Endothelial cell (in vitro differentiated cells): ENCODE results near the gene CLEC17A. TPM values are rescaled to one million over a fixed set of nuclear protein-coding genes. Genes with fewer than 3 reads are reported as not detected.

Experiments
- DNase-seq: peaks from one replicate; pipeline ENCODE4 v3.0.0; 2021; ENCODE audit warnings: low spot score
- H3K27ac Mint-ChIP-seq: one replicate; pipeline ENCODE4 v1.8.0; 2021; ENCODE audit warnings: mixed read lengths, inconsistent platforms; ENCODE audit not compliant: unreplicated experiment
- H3K27me3 Mint-ChIP-seq: one replicate; pipeline ENCODE4 v1.8.0; 2021; ENCODE audit warnings: mild to moderate bottlenecking, moderate library complexity, mixed read lengths, inconsistent platforms; ENCODE audit not compliant: unreplicated experiment
- H3K36me3 Mint-ChIP-seq: one replicate; pipeline ENCODE4 v1.8.0; 2021; ENCODE audit warnings: mild to moderate bottlenecking, low read depth, mixed read lengths, inconsistent platforms; ENCODE audit not compliant: unreplicated experiment
- H3K4me1 Mint-ChIP-seq: one replicate; pipeline ENCODE4 v1.8.0; 2021; ENCODE audit warnings: mild to moderate bottlenecking, mixed read lengths, inconsistent platforms; ENCODE audit not compliant: unreplicated experiment
- H3K4me3 Mint-ChIP-seq: one replicate; pipeline ENCODE4 v1.8.0; 2021; ENCODE audit warnings: mild to moderate bottlenecking, mixed read lengths, inconsistent platforms; ENCODE audit not compliant: unreplicated experiment
- H3K9me3 Mint-ChIP-seq: one replicate; pipeline ENCODE4 v1.8.0; 2021; ENCODE audit warnings: mixed read lengths, inconsistent platforms; ENCODE audit not compliant: unreplicated experiment
- total RNA-seq: library from RNA; stranded (reverse); fragmentation: NEBNext Ultra II Directional; extraction: Animal tissue kit (Norgen Biotek cat#: 25700); gene quantifications from one replicate; pipeline ENCODE4 v1.2.1, GENCODE V29; 2021; ENCODE audit not compliant: unreplicated experiment
- TF ChIP-seq, protein P1 (sequence below): fragments of 200-600 bp; sonication (generic); IDR thresholded peaks from one replicate; pipeline ENCODE4 v1.5.0; 2021; ENCODE audit warnings: antibody characterized with exemption; ENCODE audit not compliant: unreplicated experiment

Gene CLEC17A
- total RNA-seq, 1 donor from 2014 or later: not detected

DNA sequence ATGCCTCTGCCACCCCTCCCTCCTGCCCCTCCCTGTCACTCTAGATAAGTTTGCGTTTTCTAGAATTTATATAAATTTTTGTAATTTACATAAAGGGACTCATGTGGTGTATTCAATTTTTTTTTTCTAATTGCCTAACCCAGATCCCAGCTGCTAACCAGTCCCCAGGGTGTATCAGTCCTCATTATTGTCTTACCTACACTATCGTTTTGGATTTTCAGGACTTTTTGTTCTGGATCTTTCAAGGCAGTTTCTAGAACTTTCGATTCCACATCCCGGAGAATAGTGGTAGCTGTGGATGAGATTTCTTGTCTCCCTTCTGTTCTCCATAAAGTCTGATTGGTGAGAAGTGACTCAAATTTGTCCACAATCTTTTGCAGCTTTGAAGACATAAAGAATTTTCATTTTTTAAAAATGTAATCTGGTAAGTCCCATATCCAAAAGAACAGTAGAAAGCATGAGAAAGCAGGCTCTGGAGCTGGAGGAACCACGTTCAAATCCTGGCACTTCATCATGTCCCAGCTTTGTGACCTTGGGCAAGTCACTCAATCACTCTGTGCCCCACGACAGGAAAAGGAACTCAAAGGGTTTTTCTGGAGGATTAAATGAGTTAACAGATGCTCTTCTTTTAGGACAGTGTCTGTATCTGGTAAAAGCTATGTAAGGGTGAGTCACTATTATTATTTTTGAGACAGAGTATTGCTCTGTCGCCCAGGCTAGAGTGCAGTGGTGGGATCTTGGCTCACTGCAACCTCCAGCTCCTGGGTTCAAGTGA, 72.1 kb downstream of the CLEC17A start:
- no peak for DNase-seq
- peaks cover 12% of the 10 kb centered on the region for H3K36me3 Mint-ChIP-seq
- TF ChIP-seq, protein P1, sequence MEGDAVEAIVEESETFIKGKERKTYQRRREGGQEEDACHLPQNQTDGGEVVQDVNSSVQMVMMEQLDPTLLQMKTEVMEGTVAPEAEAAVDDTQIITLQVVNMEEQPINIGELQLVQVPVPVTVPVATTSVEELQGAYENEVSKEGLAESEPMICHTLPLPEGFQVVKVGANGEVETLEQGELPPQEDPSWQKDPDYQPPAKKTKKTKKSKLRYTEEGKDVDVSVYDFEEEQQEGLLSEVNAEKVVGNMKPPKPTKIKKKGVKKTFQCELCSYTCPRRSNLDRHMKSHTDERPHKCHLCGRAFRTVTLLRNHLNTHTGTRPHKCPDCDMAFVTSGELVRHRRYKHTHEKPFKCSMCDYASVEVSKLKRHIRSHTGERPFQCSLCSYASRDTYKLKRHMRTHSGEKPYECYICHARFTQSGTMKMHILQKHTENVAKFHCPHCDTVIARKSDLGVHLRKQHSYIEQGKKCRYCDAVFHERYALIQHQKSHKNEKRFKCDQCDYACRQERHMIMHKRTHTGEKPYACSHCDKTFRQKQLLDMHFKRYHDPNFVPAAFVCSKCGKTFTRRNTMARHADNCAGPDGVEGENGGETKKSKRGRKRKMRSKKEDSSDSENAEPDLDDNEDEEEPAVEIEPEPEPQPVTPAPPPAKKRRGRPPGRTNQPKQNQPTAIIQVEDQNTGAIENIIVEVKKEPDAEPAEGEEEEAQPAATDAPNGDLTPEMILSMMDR: no peak
- H3K27me3 Mint-ChIP-seq: peaks cover 3% of the 10 kb centered on the region
- peaks cover 20% of the 10 kb centered on the region for H3K9me3 Mint-ChIP-seq
- no peak overlapping the region for H3K27ac Mint-ChIP-seq
- H3K4me3 Mint-ChIP-seq: no peak overlapping the region
- no peaks in the 10 kb centered on the region for H3K4me1 Mint-ChIP-seq

DNA sequence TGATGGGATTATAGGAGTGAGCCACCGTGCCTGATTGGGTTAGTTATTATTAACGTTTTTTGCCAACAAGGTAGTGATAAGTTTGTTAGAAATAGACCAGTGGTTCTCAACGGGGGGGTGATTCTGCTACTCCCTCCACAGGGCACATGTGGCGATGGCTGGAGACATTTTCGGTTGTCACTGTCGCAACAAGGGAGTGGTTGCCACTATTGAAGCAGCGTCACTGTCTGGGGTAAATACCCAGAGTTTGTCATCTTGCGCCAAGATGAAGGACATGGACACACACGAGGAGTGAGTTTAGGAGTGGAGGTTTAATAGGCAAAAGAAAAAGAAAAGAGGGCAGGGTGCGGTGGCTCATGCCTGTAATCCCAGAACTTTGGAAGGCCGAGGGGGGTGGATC, 72.8 kb downstream of the CLEC17A start:
- no peak for DNase-seq
- Mint-ChIP-seq H3K27me3 (peaks cover under 1% of the 10 kb centered on the region), H3K36me3 (peaks cover 7% of the 10 kb centered on the region), H3K27ac (no peak overlapping the region), H3K9me3 (peaks cover 16% of the 10 kb centered on the region), H3K4me1 (no peaks in the 10 kb centered on the region), H3K4me3 (peak overlapping the region; percentile 47)
- TF ChIP-seq, protein P1: no peak

DNA sequence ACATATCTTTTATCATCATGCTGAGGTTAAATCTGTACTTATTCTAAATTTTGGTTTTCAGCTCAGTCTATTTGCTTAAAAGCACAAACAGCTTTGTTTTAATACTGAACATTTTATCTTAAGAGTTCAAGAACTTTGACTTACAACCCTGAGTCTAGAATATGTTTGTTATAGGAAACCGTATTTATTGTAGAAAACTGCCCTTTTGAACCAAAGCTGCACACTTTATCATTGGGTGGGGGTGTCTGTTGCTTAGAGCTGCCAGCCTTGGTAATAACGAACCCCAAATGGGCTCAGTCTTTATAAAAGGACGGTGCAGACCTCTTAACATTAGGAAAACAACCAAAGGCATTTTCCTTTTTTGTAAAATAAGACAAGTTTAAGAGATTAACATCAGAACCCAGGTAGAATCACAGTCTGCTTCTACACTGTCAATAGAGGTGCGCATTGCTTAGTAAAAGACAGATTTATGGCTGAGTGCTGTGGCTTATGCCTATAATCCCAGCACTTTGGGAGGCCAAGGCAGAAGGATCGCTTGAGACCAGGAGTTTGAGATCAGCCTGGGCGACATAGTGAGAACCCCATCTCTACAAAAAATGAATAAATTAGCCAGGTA, 77.1 kb downstream of the CLEC17A start:
- TF ChIP-seq, protein P1: no peak
- H3K36me3 Mint-ChIP-seq: peaks cover 3% of the 10 kb centered on the region
- H3K4me1 Mint-ChIP-seq: no peaks in the 10 kb centered on the region
- peaks cover 7% of the 10 kb centered on the region for H3K9me3 Mint-ChIP-seq
- H3K27ac Mint-ChIP-seq: no peak overlapping the region
- DNase-seq: no peak
- H3K27me3 Mint-ChIP-seq: no peaks in the 10 kb centered on the region
- H3K4me3 Mint-ChIP-seq: no peak overlapping the region

DNA sequence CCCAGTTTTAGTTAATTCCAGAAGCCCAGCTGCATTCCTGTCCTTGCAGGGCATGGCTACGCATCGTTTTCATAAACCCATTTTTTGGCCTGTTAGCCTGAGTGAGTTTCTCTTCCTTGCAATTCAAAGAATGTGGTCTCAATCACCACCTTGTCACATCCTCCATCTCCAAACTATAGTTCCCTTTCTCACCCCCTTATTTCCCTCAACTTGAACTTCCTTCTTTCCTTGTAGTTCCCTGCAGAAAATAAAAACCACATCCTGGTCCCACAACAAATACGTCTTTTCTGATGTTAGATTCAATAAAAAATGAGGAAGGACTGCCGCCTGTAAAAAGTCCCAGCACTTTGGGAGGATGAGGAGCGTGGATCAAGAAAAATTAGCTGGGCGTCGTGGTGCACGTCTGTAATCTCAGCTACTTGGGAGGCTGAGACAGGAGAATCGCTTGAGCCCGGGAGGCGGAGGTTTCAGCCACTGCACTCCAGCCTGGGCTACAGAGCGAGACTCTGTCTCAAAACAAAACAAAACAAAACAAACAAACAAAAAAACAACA, 78.6 kb downstream of the CLEC17A start:
- no peak for DNase-seq
- H3K4me3 Mint-ChIP-seq: no peak overlapping the region
- H3K27me3 Mint-ChIP-seq: no peaks in the 10 kb centered on the region
- H3K4me1 Mint-ChIP-seq: no peaks in the 10 kb centered on the region
- TF ChIP-seq, protein P1: no peak
- no peak overlapping the region for H3K27ac Mint-ChIP-seq
- H3K36me3 Mint-ChIP-seq: no peaks in the 10 kb centered on the region
- peaks cover 3% of the 10 kb centered on the region for H3K9me3 Mint-ChIP-seq

Other genes with a start within 250 kb of the CLEC17A start
- 12.8 TPM for gene ADGRE5, start 201.6 kb upstream of the CLEC17A start, total RNA-seq
- gene DDX39A, start 163.7 kb upstream of the CLEC17A start, total RNA-seq: 81.1 TPM
- 207 TPM for gene PKN1, start 149.8 kb upstream of the CLEC17A start, total RNA-seq
- 0.31 TPM for gene PTGER1, start 107.7 kb upstream of the CLEC17A start, total RNA-seq
- 106 TPM for gene GIPC1, start 87.0 kb upstream of the CLEC17A start, total RNA-seq
- gene DNAJB1, start 64.7 kb upstream of the CLEC17A start, total RNA-seq: 45.7 TPM
- 116 TPM for gene TECR, start 53.5 kb upstream of the CLEC17A start, total RNA-seq
- gene NDUFB7, start 11.0 kb upstream of the CLEC17A start, total RNA-seq: 122 TPM
- gene ADGRE3, start 91.8 kb downstream of the CLEC17A start, total RNA-seq: not detected
- 17.5 TPM for gene ZNF333, start 107.0 kb downstream of the CLEC17A start, total RNA-seq
- gene ADGRE2, start 195.5 kb downstream of the CLEC17A start, total RNA-seq: 1.2 TPM